ENCODE data around the gene PCBP2. TPM values are rescaled to one million over a fixed set of nuclear protein-coding genes. Genes with fewer than 3 reads are reported as not detected.
"Not testable (repeated sequence)": the region's sequence is repeated elsewhere in the genome, so short reads cannot be mapped to it uniquely, and the experiment has no call there.

The PCBP2 gene
- polyA plus RNA-seq, 4 donors: 1,030 to 1,212 (median 1,099) TPM

GRCh38 chr12:53439582-53439981 is 12.3 kb upstream of the PCBP2 start:
- not testable (repeated sequence) for DNase-seq (ENCODE audit: low read depth in 4 of 4, low spot score in 3 of 4)

GRCh38 chr12:53441040-53441833 is 10.7 kb upstream of the PCBP2 start, which contains the start of gene PRR13:
Gene PRR13, plus strand, starts transcription at chr12:53441734. Its CDS starts 981 bp downstream, at chr12:53442715.
- peak; percentile 90 to 98 (median 97) for DNase-seq (ENCODE audit: low read depth in 4 of 4, low spot score in 3 of 4)

GRCh38 chr12:53443955-53444354 is 7.9 kb upstream of the PCBP2 start:
- DNase-seq (ENCODE audit: low read depth in 4 of 4, low spot score in 3 of 4): no peak

- not testable (repeated sequence) for DNase-seq (ENCODE audit: low read depth in 4 of 4, low spot score in 3 of 4)
These were observed 7.1 kb upstream of the PCBP2 start for GRCh38 chr12:53444593-53445325.

GRCh38 chr12:53450936-53451335 is 966 bp upstream of the PCBP2 start:
- DNase-seq (ENCODE audit: low read depth in 4 of 4, low spot score in 3 of 4): no peak

- DNase-seq (ENCODE audit: low read depth in 4 of 4, low spot score in 3 of 4): peak; percentile 70 to 81 (median 76)
These were observed 516 bp downstream of the PCBP2 start for GRCh38 chr12:53452159-53453077.

GRCh38 chr12:53453953-53454640 is 2.2 kb downstream of the PCBP2 start:
- DNase-seq (ENCODE audit: low read depth in 4 of 4, low spot score in 3 of 4): no peak

- DNase-seq (ENCODE audit: low read depth in 4 of 4, low spot score in 3 of 4): no peak
These were observed 2.8 kb downstream of the PCBP2 start for GRCh38 chr12:53454707-53455106.

GRCh38 chr12:53456654-53457366 is 4.9 kb downstream of the PCBP2 start:
- DNase-seq (ENCODE audit: low read depth in 4 of 4, low spot score in 3 of 4): no peak

- no peak for DNase-seq (ENCODE audit: low read depth in 4 of 4, low spot score in 3 of 4)
These were observed 7.2 kb downstream of the PCBP2 start for GRCh38 chr12:53459097-53459496.

- DNase-seq (ENCODE audit: low read depth in 4 of 4, low spot score in 3 of 4): no peak
These were observed 9.2 kb downstream of the PCBP2 start for GRCh38 chr12:53461059-53461458.

- no peak for DNase-seq (ENCODE audit: low read depth in 4 of 4, low spot score in 3 of 4)
These were observed 9.7 kb downstream of the PCBP2 start for GRCh38 chr12:53461591-53461990.

- DNase-seq (ENCODE audit: low read depth in 4 of 4, low spot score in 3 of 4): no peak
These were observed 11.0 kb downstream of the PCBP2 start for GRCh38 chr12:53462935-53463334.

- no peak for DNase-seq (ENCODE audit: low read depth in 4 of 4, low spot score in 3 of 4)
These were observed 12.1 kb downstream of the PCBP2 start for GRCh38 chr12:53463802-53464560.

GRCh38 chr12:53464685-53465418 is 12.9 kb downstream of the PCBP2 start:
- no peak for DNase-seq (ENCODE audit: low read depth in 4 of 4, low spot score in 3 of 4)

- DNase-seq (ENCODE audit: low read depth in 4 of 4, low spot score in 3 of 4): no peak
These were observed 13.8 kb downstream of the PCBP2 start for GRCh38 chr12:53465679-53466078.

GRCh38 chr12:53466640-53467039 is 14.7 kb downstream of the PCBP2 start:
- no peak for DNase-seq (ENCODE audit: low read depth in 4 of 4, low spot score in 3 of 4)

- no peak for DNase-seq (ENCODE audit: low read depth in 4 of 4, low spot score in 3 of 4)
These were observed 15.2 kb downstream of the PCBP2 start for GRCh38 chr12:53467082-53467481.
